Measurements from ENCODE around the gene H1-8. TPM values are rescaled to one million over a fixed set of nuclear protein-coding genes. Genes with fewer than 3 reads are reported as not detected.

H1-8 gene
- total RNA-seq, 1 experiment from 2014 or later: not detected

DNA sequence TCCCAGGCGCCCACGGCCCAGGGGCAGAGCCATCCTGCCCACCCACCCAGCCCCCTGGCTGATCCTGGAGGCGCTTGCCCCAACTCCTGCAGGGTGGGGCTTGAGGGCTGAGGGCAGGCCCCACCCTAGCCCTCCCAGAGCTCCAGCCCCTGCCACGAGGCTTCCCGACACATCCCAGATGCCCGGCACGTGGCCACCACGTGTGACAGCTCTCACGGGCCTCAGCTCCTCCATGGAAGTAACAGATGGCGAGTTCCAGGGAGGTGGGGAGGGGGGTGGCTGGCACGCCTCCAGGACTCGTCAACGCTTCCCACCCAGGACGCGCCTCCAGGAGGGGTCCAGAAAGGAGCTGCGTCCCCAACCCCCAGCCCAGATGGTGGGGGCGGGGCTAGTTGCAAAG, 34.4 kb downstream of the H1-8 start:
- no TSS peak for BruUV-seq (replicated peaks)
- ChIA-PET POLR2A (no interaction called here), CTCF (no interaction called here), RAD21 (ENCODE audit: low non-redundant PET in 1 of 2, low total read pairs in 2 of 2, uncharacterized antibody in 2 of 2, unreplicated experiment in 2 of 2) (no interaction called here)
- H3K36me3 ChIP-seq (ENCODE audit: control insufficient read depth in 1 of 2, insufficient read depth in 2 of 2, low read length in 2 of 2): no peaks in the 10 kb centered on the region; a peak in 1 of 4 replicates
- no peak overlapping the region for H3K27ac ChIP-seq (ENCODE audit: low read depth, low read length)
- no peaks in the 10 kb centered on the region for H3K9me2 ChIP-seq (ENCODE audit: insufficient read depth)
- H3K9ac ChIP-seq (ENCODE audit: low read length): no peak overlapping the region
- H3K4me3 ChIP-seq (replicated peaks in 1 of 2; ENCODE audit: low read depth in 1 of 2, low read length in 2 of 2): no peak overlapping the region
- H3K27me3 ChIP-seq (ENCODE audit: insufficient read depth, low read length): no peaks in the 10 kb centered on the region
- no peaks in the 10 kb centered on the region for H3K4me1 ChIP-seq (ENCODE audit: control insufficient read depth in 1 of 2, insufficient read depth in 2 of 2, low read length in 2 of 2)
- no peak overlapping the region for H3K4me2 ChIP-seq (ENCODE audit: low read length)
- no peak for TF ChIP-seq CTCF (IDR thresholded peaks at IDR 0.05 in 2 of 3, conservative IDR thresholded peaks at IDR 0.05 in 1 of 3; ENCODE audit: borderline replicate concordance in 1 of 3, insufficient read depth in 1 of 3, low read depth in 2 of 3, low read length in 2 of 3)
- no peak for TF ChIP-seq SIN3A (IDR thresholded peaks at IDR 0.05; ENCODE audit: low read depth)
- TF ChIP-seq ZNF274 (IDR thresholded peaks at IDR 0.05; ENCODE audit: low read depth, low read length): no peak
- TF ChIP-seq SRF (IDR thresholded peaks at IDR 0.05; ENCODE audit: low read depth): no peak
- no peak for TF ChIP-seq POLR2AphosphoS5 (IDR thresholded peaks at IDR 0.05; ENCODE audit: low read depth, low read length)
- TF ChIP-seq ATF3 (IDR thresholded peaks at IDR 0.05): no peak
- no peak for TF ChIP-seq FOSL1 (IDR thresholded peaks at IDR 0.05; ENCODE audit: low read depth)
- TF ChIP-seq, protein P1, sequence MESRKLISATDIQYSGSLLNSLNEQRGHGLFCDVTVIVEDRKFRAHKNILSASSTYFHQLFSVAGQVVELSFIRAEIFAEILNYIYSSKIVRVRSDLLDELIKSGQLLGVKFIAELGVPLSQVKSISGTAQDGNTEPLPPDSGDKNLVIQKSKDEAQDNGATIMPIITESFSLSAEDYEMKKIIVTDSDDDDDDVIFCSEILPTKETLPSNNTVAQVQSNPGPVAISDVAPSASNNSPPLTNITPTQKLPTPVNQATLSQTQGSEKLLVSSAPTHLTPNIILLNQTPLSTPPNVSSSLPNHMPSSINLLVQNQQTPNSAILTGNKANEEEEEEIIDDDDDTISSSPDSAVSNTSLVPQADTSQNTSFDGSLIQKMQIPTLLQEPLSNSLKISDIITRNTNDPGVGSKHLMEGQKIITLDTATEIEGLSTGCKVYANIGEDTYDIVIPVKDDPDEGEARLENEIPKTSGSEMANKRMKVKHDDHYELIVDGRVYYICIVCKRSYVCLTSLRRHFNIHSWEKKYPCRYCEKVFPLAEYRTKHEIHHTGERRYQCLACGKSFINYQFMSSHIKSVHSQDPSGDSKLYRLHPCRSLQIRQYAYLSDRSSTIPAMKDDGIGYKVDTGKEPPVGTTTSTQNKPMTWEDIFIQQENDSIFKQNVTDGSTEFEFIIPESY (IDR thresholded peaks at IDR 0.05; ENCODE audit: extremely low read depth, insufficient replicate concordance, low read length): no peak
- no peak for TF ChIP-seq CBX3 (IDR thresholded peaks at IDR 0.05; ENCODE audit: low read depth)
- no peak for TF ChIP-seq TCF7L2 (IDR thresholded peaks at IDR 0.05; ENCODE audit: borderline replicate concordance, extremely low read depth, insufficient read depth, insufficient read length)
- no peak for TF ChIP-seq RAD21 (IDR thresholded peaks at IDR 0.05; ENCODE audit: low read depth)
- TF ChIP-seq EZH2phosphoT487 (IDR thresholded peaks at IDR 0.05; ENCODE audit: borderline replicate concordance): no peak
- TF ChIP-seq EZH2 (IDR thresholded peaks at IDR 0.05): no peak
- TF ChIP-seq SP1 (IDR thresholded peaks at IDR 0.05; ENCODE audit: low read depth): no peak
- TF ChIP-seq EGR1 (IDR thresholded peaks at IDR 0.05; ENCODE audit: low read depth): no peak
- TF ChIP-seq, protein P2, sequence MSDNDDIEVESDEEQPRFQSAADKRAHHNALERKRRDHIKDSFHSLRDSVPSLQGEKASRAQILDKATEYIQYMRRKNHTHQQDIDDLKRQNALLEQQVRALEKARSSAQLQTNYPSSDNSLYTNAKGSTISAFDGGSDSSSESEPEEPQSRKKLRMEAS (IDR thresholded peaks at IDR 0.05): no peak
- TF ChIP-seq ELF1 (IDR thresholded peaks at IDR 0.05; ENCODE audit: borderline replicate concordance, low read depth): no peak
- no peak for TF ChIP-seq CEBPB (IDR thresholded peaks at IDR 0.05; ENCODE audit: low read depth)
- H3K9me3 ChIP-seq (ENCODE audit: control insufficient read depth in 1 of 2, insufficient read depth in 1 of 2, low read depth in 1 of 2, low read length in 2 of 2): no peaks in the 10 kb centered on the region
- no peak for DNase-seq (ENCODE audit: low read depth, low spot score)
- no peaks in the 10 kb centered on the region for H4K20me1 ChIP-seq (ENCODE audit: insufficient read depth)
- no peaks in the 10 kb centered on the region for H3K79me2 ChIP-seq (ENCODE audit: insufficient read depth, low read length)
- no peak for ATAC-seq
- intact Hi-C loops (cut with micrococcal nuclease): no loop called here
- no peak overlapping the region for H2AFZ ChIP-seq (ENCODE audit: low read depth, low read length, poor library complexity, severe bottlenecking)
